Transverse colon (tissue), 4 donors: Measurements from ENCODE around the gene SLC6A1.

ENCODE experiments used
- EP300 ChIP-seq: sonication (generic); formaldehyde crosslinking; IDR thresholded peaks from one replicate; pipeline ENCODE4 v1.6.1; 2017; ENCODE audit warnings: antibody characterized with exemption, low read depth
- POLR2A ChIP-seq: fragments of 450-650 bp; IDR thresholded peaks from one replicate; pipeline ENCODE4 v1.6.1; 2016; ENCODE audit warnings: antibody characterized with exemption, mild to moderate bottlenecking, moderate library complexity
- POLR2AphosphoS5 ChIP-seq, 3 donors: sonication (generic); formaldehyde crosslinking; IDR thresholded peaks; one replicate each; pipeline ENCODE4 v1.6.1; 2016; ENCODE audit warnings: antibody characterized with exemption in 3 of 3
- TF ChIP-seq, protein P1 (sequence below), 5 experiments: fragments of 200-600 bp in 3 of 5; fragments of 450-650 bp in 2 of 5; sonication (generic) in 3 of 5; IDR thresholded peaks; 1 replicate in 2 of 5; 2 replicates in 3 of 5; pipeline ENCODE4 v1.5.1; 2016 to 2017; ENCODE audit warnings: antibody characterized with exemption in 5 of 5, inconsistent platforms in 3 of 5, mild to moderate bottlenecking in 2 of 5, moderate library complexity in 1 of 5

DNA sequence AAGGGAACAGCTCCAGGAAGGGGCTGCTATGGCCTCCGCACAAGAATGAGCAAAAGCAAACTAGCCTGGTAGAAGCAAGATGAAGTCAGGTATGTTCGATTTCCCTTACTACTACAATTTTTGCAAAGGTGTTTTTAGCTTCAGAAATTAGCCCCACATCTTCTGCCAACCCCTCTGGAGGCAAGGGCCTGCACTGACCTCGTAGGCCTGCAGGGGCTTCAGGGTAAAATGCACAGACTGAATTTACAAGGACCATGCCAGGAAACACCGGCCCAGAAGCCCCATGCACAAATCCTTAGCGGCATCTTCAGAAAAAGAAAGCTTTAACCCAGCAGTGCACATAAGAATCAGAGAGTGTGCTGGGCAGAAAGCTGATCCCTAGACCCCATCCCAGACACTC is 53.0 kb downstream of the SLC6A1 start:
- TF ChIP-seq POLR2AphosphoS5 (IDR thresholded peaks at IDR 0.05) (no peak), POLR2A (no peak), EP300 (no peak)
- TF ChIP-seq, protein P1, sequence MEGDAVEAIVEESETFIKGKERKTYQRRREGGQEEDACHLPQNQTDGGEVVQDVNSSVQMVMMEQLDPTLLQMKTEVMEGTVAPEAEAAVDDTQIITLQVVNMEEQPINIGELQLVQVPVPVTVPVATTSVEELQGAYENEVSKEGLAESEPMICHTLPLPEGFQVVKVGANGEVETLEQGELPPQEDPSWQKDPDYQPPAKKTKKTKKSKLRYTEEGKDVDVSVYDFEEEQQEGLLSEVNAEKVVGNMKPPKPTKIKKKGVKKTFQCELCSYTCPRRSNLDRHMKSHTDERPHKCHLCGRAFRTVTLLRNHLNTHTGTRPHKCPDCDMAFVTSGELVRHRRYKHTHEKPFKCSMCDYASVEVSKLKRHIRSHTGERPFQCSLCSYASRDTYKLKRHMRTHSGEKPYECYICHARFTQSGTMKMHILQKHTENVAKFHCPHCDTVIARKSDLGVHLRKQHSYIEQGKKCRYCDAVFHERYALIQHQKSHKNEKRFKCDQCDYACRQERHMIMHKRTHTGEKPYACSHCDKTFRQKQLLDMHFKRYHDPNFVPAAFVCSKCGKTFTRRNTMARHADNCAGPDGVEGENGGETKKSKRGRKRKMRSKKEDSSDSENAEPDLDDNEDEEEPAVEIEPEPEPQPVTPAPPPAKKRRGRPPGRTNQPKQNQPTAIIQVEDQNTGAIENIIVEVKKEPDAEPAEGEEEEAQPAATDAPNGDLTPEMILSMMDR (IDR thresholded peaks at IDR 0.05) = no peak
